Cardiac septum (tissue), 1 donor: Measurements from ENCODE around the gene MIDN. TPM values are rescaled to one million over a fixed set of nuclear protein-coding genes. Genes with fewer than 3 reads are reported as not detected.
"Not testable (repeated sequence)": the region's sequence is repeated elsewhere in the genome, so short reads cannot be mapped to it uniquely, and the experiment has no call there.

Experiments
- DNase-seq: peaks from one replicate; pipeline ENCODE4 v3.0.0-alpha.2; 2020; ENCODE audit warnings: low spot score
- intact Hi-C: fragments of 100-400 bp; cut with DNase I; formaldehyde crosslinking; loops from one replicate; pipeline ENCODE4 v1.14.0; 2022
- total RNA-seq: library from RNA; stranded (reverse); fragmentation: NEBNext Ultra II Directional; extraction: Animal tissue kit (Norgen Biotek cat#: 25700); gene quantifications from one replicate; pipeline ENCODE4 v1.2.1, GENCODE V29; 2021
- donor health status: DM: no; HTN: no; CAD: no.

MIDN gene
- total RNA-seq, 1 donor from 2014 or later: 97.5 TPM

GRCh38 chr19:1296575-1297271 lies 48.3 kb downstream of the MIDN start:
- intact Hi-C loops: no loop called here
- no peak for DNase-seq

- DNase-seq: no peak
- intact Hi-C loops: no loop called here
Measured at GRCh38 chr19:1298235-1298634, 49.9 kb downstream of the MIDN start.

- DNase-seq: no peak
- intact Hi-C loops: no loop called here
Measured at GRCh38 chr19:1299801-1300200, 51.4 kb downstream of the MIDN start.

GRCh38 chr19:1300744-1301490 lies 52.5 kb downstream of the MIDN start:
- intact Hi-C loops: no loop called here

GRCh38 chr19:1302533-1303239 lies 54.3 kb downstream of the MIDN start:
- DNase-seq: no peak
- intact Hi-C loops: no loop called here

More at GRCh38 chr19:1300744-1301490, 52.5 kb downstream of the MIDN start:
- no peak for DNase-seq

- intact Hi-C loops: no loop called here
- DNase-seq: no peak
Measured at GRCh38 chr19:1304197-1304924, 56.0 kb downstream of the MIDN start.

GRCh38 chr19:1305354-1305753 lies 57.0 kb downstream of the MIDN start:
- DNase-seq, intact Hi-C loops: not testable (repeated sequence)

- intact Hi-C loops: no loop called here
- DNase-seq: no peak
Measured at GRCh38 chr19:1307320-1307719, 58.9 kb downstream of the MIDN start.

GRCh38 chr19:1307755-1308303 lies 59.4 kb downstream of the MIDN start:
- no peak for DNase-seq
- intact Hi-C loops: no loop called here

- intact Hi-C loops: no loop called here
- no peak for DNase-seq
Measured at GRCh38 chr19:1308718-1309117, 60.3 kb downstream of the MIDN start.

Other genes starting within 250 kb of the MIDN start
- gene GRIN3B, start 248.2 kb upstream of the MIDN start, total RNA-seq: not detected
- 125 TPM for gene TMEM259, start 227.5 kb upstream of the MIDN start, total RNA-seq
- gene RNU6-2, start 227.1 kb upstream of the MIDN start, total RNA-seq: not detected
- 44.8 TPM for gene CNN2, start 222.0 kb upstream of the MIDN start, total RNA-seq
- 10.5 TPM for gene ABCA7, start 208.5 kb upstream of the MIDN start, total RNA-seq
- 3.7 TPM for gene ARHGAP45, start 181.4 kb upstream of the MIDN start, total RNA-seq
- 125 TPM for gene POLR2E, start 153.2 kb upstream of the MIDN start, total RNA-seq
- 243 TPM for gene GPX4, start 144.6 kb upstream of the MIDN start, total RNA-seq
- 37.3 TPM for gene SBNO2, start 74.3 kb upstream of the MIDN start, total RNA-seq
- gene STK11, start 42.8 kb upstream of the MIDN start, total RNA-seq: 49.7 TPM
- 1.9 TPM for gene CBARP, start 10.6 kb upstream of the MIDN start, total RNA-seq
- 486 TPM for gene ATP5F1D, start 6.8 kb upstream of the MIDN start, total RNA-seq
- 318 TPM for gene CIRBP, start 20.7 kb downstream of the MIDN start, total RNA-seq
- 20.0 TPM for gene FAM174C, start 26.9 kb downstream of the MIDN start, total RNA-seq
- not detected for gene EFNA2, start 37.3 kb downstream of the MIDN start, total RNA-seq
- gene NDUFS7, start 135.3 kb downstream of the MIDN start, total RNA-seq: 233 TPM
- 51.6 TPM for gene GAMT, start 153.0 kb downstream of the MIDN start, total RNA-seq
- 81.2 TPM for gene DAZAP1, start 159.0 kb downstream of the MIDN start, total RNA-seq
- gene RPS15, start 189.8 kb downstream of the MIDN start, total RNA-seq: 479 TPM
- gene APC2, start 201.5 kb downstream of the MIDN start, total RNA-seq: 0.08 TPM
- 16.9 TPM for gene C19orf25, start 230.6 kb downstream of the MIDN start, total RNA-seq
- 1.5 TPM for gene PCSK4, start 241.8 kb downstream of the MIDN start, total RNA-seq
- gene REEP6, start 242.6 kb downstream of the MIDN start, total RNA-seq: 3.3 TPM